OCI-LY1 (cell line): ENCODE measurements around the gene PTPRN2.

Source experiments
- H2AFZ ChIP-seq: fragments of 200-600 bp; sonication (generic), shearing (Covaris generic); 2 replicates; pipeline ENCODE4 v1.6.0; 2014; ENCODE audit warnings: antibody characterized with exemption, mild to moderate bottlenecking, low read length
- H3F3A ChIP-seq: fragments of 200-600 bp; sonication (generic), shearing (Covaris generic); 2 replicates; pipeline ENCODE4 v1.6.0; 2014; ENCODE audit warnings: mild to moderate bottlenecking, antibody characterized with exemption, low read length, moderate library complexity; ENCODE audit not compliant: insufficient read depth
- H3K27ac ChIP-seq: fragments of 200-600 bp; sonication (generic); 2 replicates; pipeline ENCODE4 v1.5.1; 2014; ENCODE audit warnings: low read length, mixed run types, mild to moderate bottlenecking, low read depth; ENCODE audit not compliant: poor library complexity, severe bottlenecking
- H3K27me3 ChIP-seq: fragments of 200-600 bp; sonication (generic); 2 replicates; pipeline ENCODE4 v1.6.0; 2014; ENCODE audit warnings: antibody characterized with exemption, mild to moderate bottlenecking, low read length, moderate library complexity; ENCODE audit not compliant: insufficient read depth
- H3K36me3 ChIP-seq: fragments of 200-600 bp; sonication (generic); 2 replicates; pipeline ENCODE4 v1.6.1; 2014; ENCODE audit warnings: mild to moderate bottlenecking, antibody characterized with exemption, low read length, moderate library complexity, mixed read lengths; ENCODE audit not compliant: insufficient read depth
- H3K4me1 ChIP-seq: fragments of 200-600 bp; sonication (generic); 2 replicates; pipeline ENCODE4 v1.5.1; 2014; ENCODE audit warnings: mild to moderate bottlenecking, low read length, moderate library complexity; ENCODE audit not compliant: insufficient read depth, severe bottlenecking
- H3K4me2 ChIP-seq: fragments of 200-600 bp; sonication (generic), shearing (Covaris generic); 2 replicates; pipeline ENCODE4 v1.6.1; 2014; ENCODE audit warnings: low read length
- H3K4me3 ChIP-seq: fragments of 200-600 bp; sonication (generic); 2 replicates; pipeline ENCODE4 v1.5.1; 2014; ENCODE audit warnings: low read length, low read depth, mild to moderate bottlenecking, mixed read lengths; ENCODE audit not compliant: poor library complexity, severe bottlenecking
- H3K79me2 ChIP-seq: fragments of 200-600 bp; shearing (Covaris generic); 2 replicates; pipeline ENCODE4 v1.6.1; 2016; ENCODE audit warnings: mixed run types, low read length, mixed read lengths; ENCODE audit not compliant: insufficient read depth
- H3K9ac ChIP-seq: fragments of 200-600 bp; sonication (generic), shearing (Covaris generic); 2 replicates; pipeline ENCODE4 v1.6.1; 2014; ENCODE audit warnings: mild to moderate bottlenecking, low read length, mixed read lengths
- H3K9me2 ChIP-seq: fragments of 200-600 bp; sonication (generic), shearing (Covaris generic); 2 replicates; pipeline ENCODE4 v1.6.1; 2014; ENCODE audit warnings: low read depth, mild to moderate bottlenecking, low read length, mixed read lengths
- H3K9me3 ChIP-seq: fragments of 200-600 bp; shearing (Covaris generic); 2 replicates; pipeline ENCODE4 v1.6.1; 2014; ENCODE audit warnings: low read length, mixed read lengths
- H4K20me1 ChIP-seq: fragments of 200-600 bp; sonication (generic), shearing (Covaris generic); 2 replicates; pipeline ENCODE4 v1.6.0; 2016; ENCODE audit warnings: mild to moderate bottlenecking, low read length; ENCODE audit not compliant: insufficient read depth
- CTCF ChIP-seq: fragments of 200-600 bp; sonication (generic), shearing (Covaris generic); IDR thresholded peaks from 2 replicates; pipeline ENCODE4 v1.5.1; 2017; ENCODE audit warnings: mild to moderate bottlenecking, antibody characterized with exemption, low read length, moderate library complexity, mixed read lengths
- EZH2 ChIP-seq: fragments of 200-600 bp; sonication (generic), shearing (Covaris generic); IDR thresholded peaks from 2 replicates; pipeline ENCODE4 v1.8.0; 2017; ENCODE audit warnings: borderline replicate concordance, mixed run types, mild to moderate bottlenecking, antibody characterized with exemption, low read length, moderate library complexity, mixed read lengths

The PTPRN2 gene

GRCh38 chr7:157888579-157888978, 699.0 kb downstream of the PTPRN2 start:
- H3K27me3 ChIP-seq = no peaks in the 10 kb centered on the region
- no peak overlapping the region for H3K27ac ChIP-seq
- H3K36me3 ChIP-seq = no peaks in the 10 kb centered on the region
- H3K9ac ChIP-seq = no peak overlapping the region
- H3K4me2 ChIP-seq = no peak overlapping the region
- no peaks in the 10 kb centered on the region for H4K20me1 ChIP-seq
- TF ChIP-seq EZH2 (no peak), CTCF (no peak)
- no peaks in the 10 kb centered on the region for H3K9me2 ChIP-seq
- H3F3A ChIP-seq = no peaks in the 10 kb centered on the region
- no peaks in the 10 kb centered on the region for H3K9me3 ChIP-seq
- H2AFZ ChIP-seq = no peak overlapping the region
- no peaks in the 10 kb centered on the region for H3K79me2 ChIP-seq
- H3K4me1 ChIP-seq = no peaks in the 10 kb centered on the region
- H3K4me3 ChIP-seq = no peak overlapping the region

- Histone ChIP-seq H3K4me1 (no peaks in the 10 kb centered on the region), H3K27ac (no peak overlapping the region), H3K9ac (no peak overlapping the region), H3K36me3 (no peaks in the 10 kb centered on the region), H3K4me2 (no peak overlapping the region), H3F3A (no peaks in the 10 kb centered on the region), H3K9me3 (no peaks in the 10 kb centered on the region), H3K27me3 (no peaks in the 10 kb centered on the region), H3K79me2 (no peaks in the 10 kb centered on the region), H4K20me1 (no peaks in the 10 kb centered on the region), H2AFZ (no peak overlapping the region), H3K9me2 (no peaks in the 10 kb centered on the region), H3K4me3 (no peak overlapping the region)
- TF ChIP-seq CTCF (no peak), EZH2 (no peak)
Observed at GRCh38 chr7:157887400-157887799, 700.2 kb downstream of the PTPRN2 start.

- H3K9me3 ChIP-seq = no peaks in the 10 kb centered on the region
Observed at GRCh38 chr7:157886711-157887110, 700.9 kb downstream of the PTPRN2 start.

More at GRCh38 chr7:157886711-157887110, 700.9 kb downstream of the PTPRN2 start:
- H3K9ac ChIP-seq = no peak overlapping the region
- no peaks in the 10 kb centered on the region for H3K27me3 ChIP-seq
- no peaks in the 10 kb centered on the region for H4K20me1 ChIP-seq
- H3K79me2 ChIP-seq = no peaks in the 10 kb centered on the region
- H3K4me2 ChIP-seq = no peak overlapping the region
- no peak overlapping the region for H2AFZ ChIP-seq
- no peak overlapping the region for H3K4me3 ChIP-seq
- no peaks in the 10 kb centered on the region for H3K36me3 ChIP-seq
- H3K4me1 ChIP-seq = no peaks in the 10 kb centered on the region
- no peaks in the 10 kb centered on the region for H3K9me2 ChIP-seq
- no peaks in the 10 kb centered on the region for H3F3A ChIP-seq
- no peak overlapping the region for H3K27ac ChIP-seq
- no peak for TF ChIP-seq CTCF
- no peak for TF ChIP-seq EZH2
